ENCODE results near the gene RNF180.

DNA sequence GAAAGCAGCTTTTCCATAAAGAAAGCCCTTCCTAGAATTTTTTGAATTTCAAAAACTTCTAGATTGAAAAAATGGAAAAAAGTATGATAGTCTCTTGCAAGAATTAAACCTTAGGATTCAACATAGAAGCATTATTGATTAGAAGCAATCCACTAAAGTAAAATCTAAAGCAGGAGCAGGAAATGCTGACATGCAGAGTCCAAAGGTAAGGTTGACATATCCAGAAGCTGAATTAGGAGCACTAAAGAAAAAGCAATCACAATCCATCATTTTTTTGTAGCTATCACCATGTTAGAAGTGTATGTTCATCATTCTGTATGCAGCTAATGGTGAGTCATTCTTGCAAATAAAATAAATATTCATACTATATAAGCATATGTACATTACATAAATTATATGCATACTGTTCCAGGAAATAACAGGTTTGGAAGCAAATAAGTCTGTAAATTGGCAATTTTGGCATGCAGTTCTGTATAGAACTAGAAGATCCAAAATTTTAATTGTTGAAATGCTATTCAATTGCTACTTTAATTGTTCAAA, 39.4 kb upstream of the RNF180 start:
- TF ChIP-seq, protein P1, sequence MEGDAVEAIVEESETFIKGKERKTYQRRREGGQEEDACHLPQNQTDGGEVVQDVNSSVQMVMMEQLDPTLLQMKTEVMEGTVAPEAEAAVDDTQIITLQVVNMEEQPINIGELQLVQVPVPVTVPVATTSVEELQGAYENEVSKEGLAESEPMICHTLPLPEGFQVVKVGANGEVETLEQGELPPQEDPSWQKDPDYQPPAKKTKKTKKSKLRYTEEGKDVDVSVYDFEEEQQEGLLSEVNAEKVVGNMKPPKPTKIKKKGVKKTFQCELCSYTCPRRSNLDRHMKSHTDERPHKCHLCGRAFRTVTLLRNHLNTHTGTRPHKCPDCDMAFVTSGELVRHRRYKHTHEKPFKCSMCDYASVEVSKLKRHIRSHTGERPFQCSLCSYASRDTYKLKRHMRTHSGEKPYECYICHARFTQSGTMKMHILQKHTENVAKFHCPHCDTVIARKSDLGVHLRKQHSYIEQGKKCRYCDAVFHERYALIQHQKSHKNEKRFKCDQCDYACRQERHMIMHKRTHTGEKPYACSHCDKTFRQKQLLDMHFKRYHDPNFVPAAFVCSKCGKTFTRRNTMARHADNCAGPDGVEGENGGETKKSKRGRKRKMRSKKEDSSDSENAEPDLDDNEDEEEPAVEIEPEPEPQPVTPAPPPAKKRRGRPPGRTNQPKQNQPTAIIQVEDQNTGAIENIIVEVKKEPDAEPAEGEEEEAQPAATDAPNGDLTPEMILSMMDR (IDR thresholded peaks at IDR 0.05): no peak
- no peak for TF ChIP-seq POLR2A (IDR thresholded peaks at IDR 0.05)
